Ascending aorta (tissue), 2 donors: Measurements from ENCODE around the gene BLNK. TPM values are rescaled to one million over a fixed set of nuclear protein-coding genes. Genes with fewer than 3 reads are reported as not detected.

Experiments
- DNase-seq, 2 donors: peaks; one replicate each; pipeline ENCODE4 v3.0.0-alpha.2; 2019; ENCODE audit warnings: low spot score in 2 of 2
- H3K27ac ChIP-seq, 2 donors: fragments of 200-600 bp; sonication (generic); one replicate each; pipeline ENCODE4 v1.5.1; 2016 to 2017; ENCODE audit warnings: mild to moderate bottlenecking in 1 of 2
- H3K27me3 ChIP-seq: fragments of 200-600 bp; sonication (generic); one replicate; pipeline ENCODE4 v1.5.1; 2017
- H3K36me3 ChIP-seq, 2 donors: fragments of 200-600 bp; sonication (generic); one replicate each; pipeline ENCODE4 v1.5.1; 2016
- H3K4me1 ChIP-seq, 2 donors: fragments of 200-600 bp; sonication (generic); one replicate each; pipeline ENCODE4 v1.5.1; 2016 to 2017; ENCODE audit warnings: mild to moderate bottlenecking in 1 of 2
- H3K4me3 ChIP-seq, 2 donors: fragments of 200-600 bp; sonication (generic); one replicate each; pipeline ENCODE4 v1.5.1; 2016 to 2017; ENCODE audit warnings: mild to moderate bottlenecking in 1 of 2
- H3K9me3 ChIP-seq, 2 donors: fragments of 200-600 bp; sonication (generic); one replicate each; pipeline ENCODE4 v1.5.1; 2016
- CTCF ChIP-seq, 3 experiments: fragments of 200-600 bp in 2 of 3; fragments of 450-650 bp in 1 of 3; sonication (generic) in 2 of 3; IDR thresholded peaks; one replicate each; pipeline ENCODE4 v1.5.1; 2016 to 2019; ENCODE audit warnings: antibody characterized with exemption in 3 of 3, mild to moderate bottlenecking in 1 of 3, moderate library complexity in 1 of 3
- intact Hi-C: fragments of 100-400 bp; cut with DNase I; formaldehyde crosslinking; loops from one replicate; pipeline ENCODE4 v1.15.1; 2023
- total RNA-seq: library from RNA; depleted of rRNA; stranded (reverse); fragments of >200 nt; gene quantifications from one replicate; pipeline ENCODE4 v1.1.0, GENCODE V29; 2016

BLNK gene
- total RNA-seq, 1 donor from 2014 or later: not detected

GRCh38 chr10:96252730-96253129 lies 18.6 kb downstream of the BLNK start:
- peaks cover 0 to 2% of the 10 kb centered on the region in 2 donors for H3K4me1 ChIP-seq
- H3K36me3 ChIP-seq: no peaks in the 10 kb centered on the region
- H3K4me3 ChIP-seq: no peak overlapping the region
- intact Hi-C loops: no loop called here
- no peaks in the 10 kb centered on the region for H3K9me3 ChIP-seq
- H3K27me3 ChIP-seq: no peaks in the 10 kb centered on the region
- no peak for DNase-seq
- H3K27ac ChIP-seq: no peak overlapping the region
- no peak for TF ChIP-seq CTCF (IDR thresholded peaks at IDR 0.05)

GRCh38 chr10:96250349-96250748 lies 21.0 kb downstream of the BLNK start:
- Histone ChIP-seq H3K4me3 (no peak overlapping the region), H3K36me3 (no peaks in the 10 kb centered on the region), H3K27me3 (no peaks in the 10 kb centered on the region), H3K27ac (no peak overlapping the region), H3K9me3 (no peaks in the 10 kb centered on the region), H3K4me1 (no peaks in the 10 kb centered on the region)
- no peak for TF ChIP-seq CTCF (IDR thresholded peaks at IDR 0.05)
- DNase-seq: no peak
- intact Hi-C loops: no loop called here

GRCh38 chr10:96249264-96249663 lies 22.1 kb downstream of the BLNK start:
- no peak overlapping the region for H3K4me3 ChIP-seq
- no peak for DNase-seq
- no peaks in the 10 kb centered on the region for H3K36me3 ChIP-seq
- H3K4me1 ChIP-seq: no peaks in the 10 kb centered on the region
- no peak overlapping the region for H3K27ac ChIP-seq
- no peaks in the 10 kb centered on the region for H3K9me3 ChIP-seq
- no peaks in the 10 kb centered on the region for H3K27me3 ChIP-seq
- intact Hi-C loops: no loop called here
- TF ChIP-seq CTCF (IDR thresholded peaks at IDR 0.05): no peak

GRCh38 chr10:96244354-96244753 lies 27.0 kb downstream of the BLNK start:
- intact Hi-C loops: no loop called here
- Histone ChIP-seq H3K9me3 (no peaks in the 10 kb centered on the region), H3K27ac (no peak overlapping the region), H3K4me3 (no peak overlapping the region), H3K27me3 (no peaks in the 10 kb centered on the region), H3K36me3 (no peaks in the 10 kb centered on the region), H3K4me1 (no peaks in the 10 kb centered on the region)
- TF ChIP-seq CTCF (IDR thresholded peaks at IDR 0.05): no peak
- DNase-seq: no peak

GRCh38 chr10:96243296-96243695 lies 28.1 kb downstream of the BLNK start:
- no peak for TF ChIP-seq CTCF (IDR thresholded peaks at IDR 0.05)
- H3K4me1 ChIP-seq: no peaks in the 10 kb centered on the region
- no peak overlapping the region for H3K4me3 ChIP-seq
- H3K27ac ChIP-seq: no peak overlapping the region
- no peaks in the 10 kb centered on the region for H3K27me3 ChIP-seq
- DNase-seq: no peak
- no peaks in the 10 kb centered on the region for H3K36me3 ChIP-seq
- intact Hi-C loops: no loop called here
- H3K9me3 ChIP-seq: no peaks in the 10 kb centered on the region

- intact Hi-C loops: no loop called here
- Histone ChIP-seq H3K4me1 (no peaks in the 10 kb centered on the region), H3K4me3 (no peak overlapping the region), H3K27ac (no peak overlapping the region), H3K27me3 (no peaks in the 10 kb centered on the region), H3K36me3 (no peaks in the 10 kb centered on the region), H3K9me3 (no peaks in the 10 kb centered on the region)
- TF ChIP-seq CTCF (IDR thresholded peaks at IDR 0.05): no peak
- DNase-seq: no peak
Measured at GRCh38 chr10:96242822-96243221, 28.5 kb downstream of the BLNK start.
